ENCODE measurements around the gene WNT10A.

- TF ChIP-seq TAF1 (IDR thresholded peaks at IDR 0.05; ENCODE audit: borderline replicate concordance, low read depth, low read length) (peak; percentile 45; the same call in 1 of the 2 replicates), POLR2AphosphoS5 (IDR thresholded peaks at IDR 0.05; ENCODE audit: low read depth, low read length) (peak; percentile 65)
Observed at GRCh38 chr2:218908721-218909619, 28.3 kb downstream of the WNT10A start.

All from GM12892 (cell line).